Heart left ventricle (tissue), 13 donors: ENCODE data around the gene MXRA8.

Source experiments
- POLR2A ChIP-seq, 2 donors: fragments of 450-650 bp; IDR thresholded peaks; one replicate each; pipeline ENCODE4 v1.6.1; 2017; ENCODE audit warnings: antibody characterized with exemption in 2 of 2, mild to moderate bottlenecking in 2 of 2, moderate library complexity in 2 of 2
- TF ChIP-seq, protein P1 (sequence below), 12 donors: fragments of 200-600 bp; sonication (generic) in 4 of 12; IDR thresholded peaks; one replicate each; pipeline versions ENCODE4 v1.5.0 to v1.8.0; 2018 to 2022; ENCODE audit warnings: antibody characterized with exemption in 12 of 12, mild to moderate bottlenecking in 5 of 12
- donor health status: ischemic (EF 13 %, LVEDD 7.1; RV severe dilation, severe dysfunction).
- donor health status: DM: no; HTN: yes; CAD: no.
- donor health status: DM: no; HTN: no; CAD: no.
- donor health status: ischemic (EF 25% LVEDD 6.9; RV normal size, moderate dysfunction).
- donor health status: ischemic (EF 25% LVEDD 5.7; RV mildly dilated, moderate dysfunction).
- donor health status: ischemic (EF 35%, LVEDD 5.7; RV mildly dilated, moderate dysfunction).
- donor health status: nonischemic (EF 11% LVEDD 7.7; RV severe dilation, severe dysfunction).
- donor health status: DM: yes; HTN: yes; CAD: no.
- donor health status: PGD.
- donor health status: ischemic (EF 29% LVEDD 5.4; RV normal size, mild dysfunction).
- donor health status: nonischemic (EF 23%, LVEDD 6.1; RV moderate dilation, normal function).

DNA sequence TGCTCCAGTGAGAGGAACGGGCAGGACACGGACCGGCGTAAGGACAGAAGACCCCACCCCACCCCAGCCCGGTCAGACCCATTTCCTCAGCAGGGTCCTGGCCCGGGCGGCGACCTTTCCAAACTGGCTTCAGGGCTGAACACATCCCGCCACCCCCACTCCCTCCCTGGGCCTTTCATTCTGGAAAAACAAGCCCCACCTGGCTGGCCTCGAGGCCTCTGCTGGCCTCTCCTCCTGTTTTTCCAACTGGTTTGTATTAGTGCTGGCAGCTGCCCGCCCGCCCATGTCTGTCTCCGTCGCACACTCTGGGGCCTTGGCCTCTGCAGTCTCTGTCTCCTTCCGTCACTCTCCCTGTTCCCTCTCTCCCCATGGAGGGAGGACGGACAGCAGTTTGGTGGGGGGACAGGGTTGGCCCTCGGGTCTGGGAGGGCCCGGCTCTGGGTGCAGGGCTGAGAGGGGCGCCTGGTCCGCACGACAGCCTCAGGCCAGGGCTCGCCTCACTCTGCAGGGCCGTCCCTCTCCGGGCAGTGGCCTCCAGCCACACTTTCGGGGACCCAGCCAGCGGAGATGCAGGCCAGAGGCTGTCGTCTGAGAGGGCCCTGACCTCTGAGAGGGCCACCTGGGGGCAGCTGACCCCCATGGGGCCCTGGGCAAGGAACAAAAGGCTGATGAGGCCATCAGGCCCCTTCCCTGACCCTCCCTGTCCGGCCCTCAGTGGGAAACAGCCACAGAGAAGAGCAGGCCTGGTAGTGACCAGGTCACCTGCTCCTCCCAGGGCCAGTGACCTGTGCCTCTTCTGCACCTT lies 1.5 kb upstream of the MXRA8 start:
- TF ChIP-seq, protein P1, sequence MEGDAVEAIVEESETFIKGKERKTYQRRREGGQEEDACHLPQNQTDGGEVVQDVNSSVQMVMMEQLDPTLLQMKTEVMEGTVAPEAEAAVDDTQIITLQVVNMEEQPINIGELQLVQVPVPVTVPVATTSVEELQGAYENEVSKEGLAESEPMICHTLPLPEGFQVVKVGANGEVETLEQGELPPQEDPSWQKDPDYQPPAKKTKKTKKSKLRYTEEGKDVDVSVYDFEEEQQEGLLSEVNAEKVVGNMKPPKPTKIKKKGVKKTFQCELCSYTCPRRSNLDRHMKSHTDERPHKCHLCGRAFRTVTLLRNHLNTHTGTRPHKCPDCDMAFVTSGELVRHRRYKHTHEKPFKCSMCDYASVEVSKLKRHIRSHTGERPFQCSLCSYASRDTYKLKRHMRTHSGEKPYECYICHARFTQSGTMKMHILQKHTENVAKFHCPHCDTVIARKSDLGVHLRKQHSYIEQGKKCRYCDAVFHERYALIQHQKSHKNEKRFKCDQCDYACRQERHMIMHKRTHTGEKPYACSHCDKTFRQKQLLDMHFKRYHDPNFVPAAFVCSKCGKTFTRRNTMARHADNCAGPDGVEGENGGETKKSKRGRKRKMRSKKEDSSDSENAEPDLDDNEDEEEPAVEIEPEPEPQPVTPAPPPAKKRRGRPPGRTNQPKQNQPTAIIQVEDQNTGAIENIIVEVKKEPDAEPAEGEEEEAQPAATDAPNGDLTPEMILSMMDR (IDR thresholded peaks at IDR 0.05): no peak
- TF ChIP-seq POLR2A (IDR thresholded peaks at IDR 0.05): no peak
